Panc1 (cell line): ENCODE measurements around the gene KIAA1614.

ENCODE experiments used
- TF ChIP-seq, protein P1 (sequence below): fragments of 450-650 bp; IDR thresholded peaks from 2 replicates; pipeline ENCODE4 v1.5.1; 2017; ENCODE audit warnings: mild to moderate bottlenecking
- TF ChIP-seq, protein P2 (sequence below), 2 experiments: IDR thresholded peaks; 2 replicates each; pipeline ENCODE4 v1.6.1; 2011 to 2012; ENCODE audit warnings: low read depth in 2 of 2, control low read depth in 1 of 2, low read length in 1 of 2, mild to moderate bottlenecking in 1 of 2, moderate library complexity in 1 of 2; ENCODE audit not compliant: insufficient read depth in 1 of 2

DNA sequence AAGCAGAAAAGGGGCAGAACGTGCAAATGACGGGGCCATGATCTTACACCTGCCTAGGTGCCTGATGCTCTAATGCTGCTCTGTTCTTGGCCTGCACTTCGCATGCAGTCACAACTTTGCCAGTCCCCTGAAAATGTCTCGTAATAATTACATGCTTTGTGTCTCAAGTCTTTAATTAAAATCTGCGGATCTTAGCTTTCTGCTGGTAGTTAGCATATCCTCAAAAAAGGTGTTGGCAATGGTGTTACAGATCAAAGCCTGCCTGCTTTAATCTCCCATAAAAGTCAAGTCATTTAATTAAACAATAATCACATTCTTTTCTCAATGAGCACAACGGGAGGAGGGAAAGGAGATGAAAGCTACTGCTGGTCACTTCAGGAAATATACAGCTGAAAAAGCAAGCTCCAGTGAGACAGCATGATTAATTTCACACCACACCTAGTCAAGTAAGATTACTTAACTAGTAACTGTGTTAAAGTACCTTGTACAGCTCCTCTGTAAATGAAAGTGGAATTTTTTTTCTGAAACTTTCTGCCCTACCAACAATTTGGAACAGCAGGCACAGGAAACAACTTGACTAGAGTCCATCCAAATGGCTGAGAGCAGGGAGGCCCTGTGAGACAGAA lies 64.1 kb downstream of the KIAA1614 start:
- TF ChIP-seq, protein P1, sequence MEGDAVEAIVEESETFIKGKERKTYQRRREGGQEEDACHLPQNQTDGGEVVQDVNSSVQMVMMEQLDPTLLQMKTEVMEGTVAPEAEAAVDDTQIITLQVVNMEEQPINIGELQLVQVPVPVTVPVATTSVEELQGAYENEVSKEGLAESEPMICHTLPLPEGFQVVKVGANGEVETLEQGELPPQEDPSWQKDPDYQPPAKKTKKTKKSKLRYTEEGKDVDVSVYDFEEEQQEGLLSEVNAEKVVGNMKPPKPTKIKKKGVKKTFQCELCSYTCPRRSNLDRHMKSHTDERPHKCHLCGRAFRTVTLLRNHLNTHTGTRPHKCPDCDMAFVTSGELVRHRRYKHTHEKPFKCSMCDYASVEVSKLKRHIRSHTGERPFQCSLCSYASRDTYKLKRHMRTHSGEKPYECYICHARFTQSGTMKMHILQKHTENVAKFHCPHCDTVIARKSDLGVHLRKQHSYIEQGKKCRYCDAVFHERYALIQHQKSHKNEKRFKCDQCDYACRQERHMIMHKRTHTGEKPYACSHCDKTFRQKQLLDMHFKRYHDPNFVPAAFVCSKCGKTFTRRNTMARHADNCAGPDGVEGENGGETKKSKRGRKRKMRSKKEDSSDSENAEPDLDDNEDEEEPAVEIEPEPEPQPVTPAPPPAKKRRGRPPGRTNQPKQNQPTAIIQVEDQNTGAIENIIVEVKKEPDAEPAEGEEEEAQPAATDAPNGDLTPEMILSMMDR = no peak
- TF ChIP-seq, protein P2, sequence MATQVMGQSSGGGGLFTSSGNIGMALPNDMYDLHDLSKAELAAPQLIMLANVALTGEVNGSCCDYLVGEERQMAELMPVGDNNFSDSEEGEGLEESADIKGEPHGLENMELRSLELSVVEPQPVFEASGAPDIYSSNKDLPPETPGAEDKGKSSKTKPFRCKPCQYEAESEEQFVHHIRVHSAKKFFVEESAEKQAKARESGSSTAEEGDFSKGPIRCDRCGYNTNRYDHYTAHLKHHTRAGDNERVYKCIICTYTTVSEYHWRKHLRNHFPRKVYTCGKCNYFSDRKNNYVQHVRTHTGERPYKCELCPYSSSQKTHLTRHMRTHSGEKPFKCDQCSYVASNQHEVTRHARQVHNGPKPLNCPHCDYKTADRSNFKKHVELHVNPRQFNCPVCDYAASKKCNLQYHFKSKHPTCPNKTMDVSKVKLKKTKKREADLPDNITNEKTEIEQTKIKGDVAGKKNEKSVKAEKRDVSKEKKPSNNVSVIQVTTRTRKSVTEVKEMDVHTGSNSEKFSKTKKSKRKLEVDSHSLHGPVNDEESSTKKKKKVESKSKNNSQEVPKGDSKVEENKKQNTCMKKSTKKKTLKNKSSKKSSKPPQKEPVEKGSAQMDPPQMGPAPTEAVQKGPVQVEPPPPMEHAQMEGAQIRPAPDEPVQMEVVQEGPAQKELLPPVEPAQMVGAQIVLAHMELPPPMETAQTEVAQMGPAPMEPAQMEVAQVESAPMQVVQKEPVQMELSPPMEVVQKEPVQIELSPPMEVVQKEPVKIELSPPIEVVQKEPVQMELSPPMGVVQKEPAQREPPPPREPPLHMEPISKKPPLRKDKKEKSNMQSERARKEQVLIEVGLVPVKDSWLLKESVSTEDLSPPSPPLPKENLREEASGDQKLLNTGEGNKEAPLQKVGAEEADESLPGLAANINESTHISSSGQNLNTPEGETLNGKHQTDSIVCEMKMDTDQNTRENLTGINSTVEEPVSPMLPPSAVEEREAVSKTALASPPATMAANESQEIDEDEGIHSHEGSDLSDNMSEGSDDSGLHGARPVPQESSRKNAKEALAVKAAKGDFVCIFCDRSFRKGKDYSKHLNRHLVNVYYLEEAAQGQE (IDR thresholded peaks at IDR 0.05; ENCODE audit: insufficient read depth in 1 of 2, low read depth in 2 of 2, low read length in 1 of 2) = no peak
